ENCODE data around the gene MXD4. TPM values are rescaled to one million over a fixed set of nuclear protein-coding genes. Genes with fewer than 3 reads are reported as not detected.

Gene MXD4
- total and polyA plus RNA-seq, 4 donors: 34.4 to 65.1 (median 47.8) TPM

DNA sequence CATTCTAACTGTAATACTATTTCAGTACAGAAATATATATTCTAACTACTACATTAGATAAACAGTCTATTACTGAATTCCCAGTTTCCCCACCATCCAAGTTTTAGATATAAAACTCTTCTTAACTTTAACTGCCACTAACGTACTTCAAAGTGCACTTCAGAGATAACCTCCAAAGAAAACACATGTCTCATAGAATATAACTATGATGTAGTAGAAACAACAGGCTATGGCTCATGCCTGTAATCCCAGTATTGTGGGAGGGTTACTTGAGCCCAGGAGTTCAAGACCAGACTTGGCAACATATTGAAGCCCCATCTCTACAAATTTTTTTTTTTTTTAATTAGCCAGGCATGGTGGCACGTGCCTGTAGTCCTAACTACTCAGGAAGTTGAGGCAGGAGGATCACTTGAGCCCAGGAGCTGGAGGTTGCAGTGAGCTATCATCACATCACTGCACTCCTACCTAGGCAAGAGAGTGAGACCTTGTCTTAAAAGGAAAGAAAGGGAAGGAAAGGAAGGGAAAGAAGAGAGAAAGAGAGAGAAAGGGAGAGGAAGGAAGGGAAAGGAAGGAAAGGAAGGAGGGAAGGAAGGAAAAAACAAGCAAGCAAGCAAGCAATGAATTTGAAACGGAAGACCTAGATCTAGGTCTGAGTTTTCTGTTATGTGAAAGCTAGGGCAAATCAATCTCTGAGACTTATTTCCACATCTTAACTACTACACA, 24.8 kb downstream of the MXD4 start:
- Histone ChIP-seq H3K4me1 (ENCODE audit: control insufficient read depth in 5 of 5, insufficient read depth in 5 of 5, low read length in 5 of 5) (peaks cover 0 to 28% (median 9%) of the 10 kb centered on the region in 5 donors), H3K27ac (ENCODE audit: low read depth in 1 of 2, low read length in 1 of 2) (no peak overlapping the region), H3K9me3 (ENCODE audit: control insufficient read depth in 4 of 4, insufficient read depth in 3 of 4, low read length in 3 of 4) (no peaks in the 10 kb centered on the region), H3K9ac (ENCODE audit: insufficient read depth in 1 of 2, low read length in 2 of 2) (no peak overlapping the region), H3K4me3 (no peak overlapping the region), H3K36me3 (ENCODE audit: control insufficient read depth in 4 of 4, insufficient read depth in 4 of 4, low read length in 4 of 4) (peaks cover 3 to 14% (median 5%) of the 10 kb centered on the region in 4 donors), H3K27me3 (ENCODE audit: control insufficient read depth in 3 of 3, insufficient read depth in 3 of 3, low read length in 2 of 3) (no peaks in the 10 kb centered on the region)
- TF ChIP-seq, protein P1, sequence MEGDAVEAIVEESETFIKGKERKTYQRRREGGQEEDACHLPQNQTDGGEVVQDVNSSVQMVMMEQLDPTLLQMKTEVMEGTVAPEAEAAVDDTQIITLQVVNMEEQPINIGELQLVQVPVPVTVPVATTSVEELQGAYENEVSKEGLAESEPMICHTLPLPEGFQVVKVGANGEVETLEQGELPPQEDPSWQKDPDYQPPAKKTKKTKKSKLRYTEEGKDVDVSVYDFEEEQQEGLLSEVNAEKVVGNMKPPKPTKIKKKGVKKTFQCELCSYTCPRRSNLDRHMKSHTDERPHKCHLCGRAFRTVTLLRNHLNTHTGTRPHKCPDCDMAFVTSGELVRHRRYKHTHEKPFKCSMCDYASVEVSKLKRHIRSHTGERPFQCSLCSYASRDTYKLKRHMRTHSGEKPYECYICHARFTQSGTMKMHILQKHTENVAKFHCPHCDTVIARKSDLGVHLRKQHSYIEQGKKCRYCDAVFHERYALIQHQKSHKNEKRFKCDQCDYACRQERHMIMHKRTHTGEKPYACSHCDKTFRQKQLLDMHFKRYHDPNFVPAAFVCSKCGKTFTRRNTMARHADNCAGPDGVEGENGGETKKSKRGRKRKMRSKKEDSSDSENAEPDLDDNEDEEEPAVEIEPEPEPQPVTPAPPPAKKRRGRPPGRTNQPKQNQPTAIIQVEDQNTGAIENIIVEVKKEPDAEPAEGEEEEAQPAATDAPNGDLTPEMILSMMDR (IDR thresholded peaks at IDR 0.05; ENCODE audit: control extremely low read depth, extremely low read depth): no peak
- no peak for DNase-seq
- ATAC-seq (ENCODE audit: insufficient read depth, low FRiP score): no peak
- whole genome bisulfite sequencing, 2 donors: 53 to 67% methylated on average over 3 of the region's 3 CpGs

DNA sequence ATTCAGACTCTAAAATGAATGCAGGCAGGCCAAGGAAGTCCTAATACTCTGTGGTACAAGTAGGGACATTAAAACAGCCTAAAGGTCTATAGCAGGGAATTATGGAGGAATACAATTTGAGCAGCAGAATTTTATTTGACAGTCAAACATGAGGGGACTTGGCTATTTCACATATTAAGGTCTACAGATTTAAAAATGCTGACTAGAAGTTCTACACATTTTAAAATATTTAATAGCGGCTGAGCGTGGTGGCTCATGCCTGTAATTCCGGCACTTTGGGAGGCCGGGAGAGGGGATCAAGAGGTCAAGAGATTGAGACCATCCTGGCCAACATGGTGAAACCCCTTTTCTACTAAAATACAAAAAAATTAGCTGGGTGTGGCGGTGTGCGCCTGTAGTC, 30.8 kb downstream of the MXD4 start:
- Histone ChIP-seq H3K4me3 (no peak overlapping the region), H3K9ac (ENCODE audit: insufficient read depth in 1 of 2, low read length in 2 of 2) (no peak overlapping the region), H3K9me3 (ENCODE audit: control insufficient read depth in 4 of 4, insufficient read depth in 3 of 4, low read length in 3 of 4) (no peaks in the 10 kb centered on the region), H3K36me3 (ENCODE audit: control insufficient read depth in 4 of 4, insufficient read depth in 4 of 4, low read length in 4 of 4) (peaks cover 1 to 12% (median 6%) of the 10 kb centered on the region in 4 donors), H3K27me3 (ENCODE audit: control insufficient read depth in 3 of 3, insufficient read depth in 3 of 3, low read length in 2 of 3) (no peaks in the 10 kb centered on the region), H3K27ac (ENCODE audit: low read depth in 1 of 2, low read length in 1 of 2) (no peak overlapping the region), H3K4me1 (ENCODE audit: control insufficient read depth in 5 of 5, insufficient read depth in 5 of 5, low read length in 5 of 5) (no peaks in the 10 kb centered on the region)
- TF ChIP-seq, protein P1 (IDR thresholded peaks at IDR 0.05; ENCODE audit: control extremely low read depth, extremely low read depth): no peak
- no peak for DNase-seq
- no peak for ATAC-seq (ENCODE audit: insufficient read depth, low FRiP score)
- 98 to 100% methylated on average over 6 of the region's 6 CpGs for whole genome bisulfite sequencing, 2 donors

DNA sequence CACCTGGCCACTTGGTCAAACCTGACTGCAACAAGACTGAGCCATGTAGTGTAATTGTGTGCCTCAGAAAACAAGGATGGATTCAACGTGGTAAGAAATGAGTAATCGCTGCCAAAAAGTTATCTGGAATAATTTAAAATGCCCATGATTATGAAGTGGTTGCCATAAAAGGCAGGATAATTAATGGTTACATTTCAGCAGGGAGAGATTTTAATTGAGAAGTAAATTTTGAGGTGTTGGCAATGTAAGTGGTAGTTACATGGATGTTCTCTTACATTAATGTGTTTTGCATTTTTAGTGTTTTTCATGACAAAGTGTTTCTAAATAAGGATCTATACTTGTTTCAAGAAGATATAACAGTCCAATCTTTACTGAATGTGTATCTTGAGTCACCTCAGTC, 35.6 kb downstream of the MXD4 start:
- H3K27ac ChIP-seq (ENCODE audit: low read depth in 1 of 2, low read length in 1 of 2): no peak overlapping the region
- H3K9me3 ChIP-seq (ENCODE audit: control insufficient read depth in 4 of 4, insufficient read depth in 3 of 4, low read length in 3 of 4): no peaks in the 10 kb centered on the region
- peaks cover 3 to 7% (median 5%) of the 10 kb centered on the region in 4 donors for H3K36me3 ChIP-seq (ENCODE audit: control insufficient read depth in 4 of 4, insufficient read depth in 4 of 4, low read length in 4 of 4)
- no peak overlapping the region for H3K9ac ChIP-seq (ENCODE audit: insufficient read depth in 1 of 2, low read length in 2 of 2)
- no peaks in the 10 kb centered on the region for H3K4me1 ChIP-seq (ENCODE audit: control insufficient read depth in 5 of 5, insufficient read depth in 5 of 5, low read length in 5 of 5)
- TF ChIP-seq, protein P1 (IDR thresholded peaks at IDR 0.05; ENCODE audit: control extremely low read depth, extremely low read depth): no peak
- ATAC-seq (ENCODE audit: insufficient read depth, low FRiP score): no peak
- no peak for DNase-seq
- H3K4me3 ChIP-seq: no peak overlapping the region
- 84 to 90% methylated on average over 2 of the region's 2 CpGs for WGBS, 2 donors
- H3K27me3 ChIP-seq (ENCODE audit: control insufficient read depth in 3 of 3, insufficient read depth in 3 of 3, low read length in 2 of 3): no peaks in the 10 kb centered on the region
